Gastroesophageal sphincter (tissue), 4 donors: ENCODE data around the gene ZER1. TPM values are rescaled to one million over a fixed set of nuclear protein-coding genes. Genes with fewer than 3 reads are reported as not detected.

Experiments
- ATAC-seq: fragments of 150-250 bp; one replicate; pipeline ENCODE4 v1.9.1; 2016; ENCODE audit warnings: mild to moderate bottlenecking, moderate library complexity
- H3K27ac ChIP-seq, 4 donors: fragments of 200-600 bp; sonication (generic) in 3 of 4; 1 replicate in 3 of 4; 2 replicates in 1 of 4; pipeline ENCODE4 v1.5.1; 2016 to 2019
- H3K27me3 ChIP-seq: fragments of 200-600 bp; sonication (generic); one replicate; pipeline ENCODE4 v1.5.1; 2019
- H3K36me3 ChIP-seq, 2 donors: fragments of 200-600 bp; sonication (generic); one replicate each; pipeline ENCODE4 v1.5.1; 2019; ENCODE audit warnings: control low read depth in 1 of 2
- H3K4me1 ChIP-seq, 3 donors: fragments of 200-600 bp; sonication (generic); 1 replicate in 2 of 3; 2 replicates in 1 of 3; pipeline ENCODE4 v1.5.1; 2016 to 2019; ENCODE audit warnings: control low read depth in 2 of 3
- H3K4me3 ChIP-seq, 2 donors: fragments of 200-600 bp; sonication (generic); one replicate each; pipeline ENCODE4 v1.5.1; 2019; ENCODE audit warnings: mild to moderate bottlenecking in 1 of 2, moderate library complexity in 1 of 2
- H3K9me3 ChIP-seq, 3 donors: fragments of 200-600 bp; sonication (generic); one replicate each; pipeline ENCODE4 v1.5.1; 2017 to 2019; ENCODE audit warnings: control low read depth in 2 of 3
- CTCF ChIP-seq, 4 experiments: fragments of 200-600 bp in 2 of 4; fragments of 450-650 bp in 2 of 4; sonication (generic) in 1 of 4; IDR thresholded peaks; one replicate each; pipeline ENCODE4 v1.5.1; 2017 to 2019; ENCODE audit warnings: antibody characterized with exemption in 4 of 4, mild to moderate bottlenecking in 2 of 4, moderate library complexity in 2 of 4
- EP300 ChIP-seq: sonication (generic); formaldehyde crosslinking; IDR thresholded peaks from one replicate; pipeline ENCODE4 v1.6.1; 2017; ENCODE audit warnings: antibody characterized with exemption, mild to moderate bottlenecking
- POLR2A ChIP-seq, 2 donors: fragments of 450-650 bp; IDR thresholded peaks; one replicate each; pipeline ENCODE4 v1.6.1; 2017; ENCODE audit warnings: antibody characterized with exemption in 2 of 2, mild to moderate bottlenecking in 2 of 2, moderate library complexity in 1 of 2
- POLR2AphosphoS5 ChIP-seq: sonication (generic); formaldehyde crosslinking; IDR thresholded peaks from one replicate; pipeline ENCODE4 v1.6.1; 2017; ENCODE audit warnings: antibody characterized with exemption
- WGBS, 2 donors: methylation state at CpG; one replicate each; pipeline ENCODE4 v1.1.5; 2018; ENCODE audit warnings: low coverage in 1 of 2; 5-methylcytosine and 5-hydroxymethylcytosine counted together
- total RNA-seq, 4 donors: library from RNA; depleted of rRNA; stranded (reverse); fragments of >200 nt; gene quantifications; one replicate each; pipeline ENCODE4 v1.1.0, GENCODE V29; 2016

Gene ZER1
- total RNA-seq, 4 donors from 2014 or later, result 55.1 to 104 (median 60.2) TPM

DNA sequence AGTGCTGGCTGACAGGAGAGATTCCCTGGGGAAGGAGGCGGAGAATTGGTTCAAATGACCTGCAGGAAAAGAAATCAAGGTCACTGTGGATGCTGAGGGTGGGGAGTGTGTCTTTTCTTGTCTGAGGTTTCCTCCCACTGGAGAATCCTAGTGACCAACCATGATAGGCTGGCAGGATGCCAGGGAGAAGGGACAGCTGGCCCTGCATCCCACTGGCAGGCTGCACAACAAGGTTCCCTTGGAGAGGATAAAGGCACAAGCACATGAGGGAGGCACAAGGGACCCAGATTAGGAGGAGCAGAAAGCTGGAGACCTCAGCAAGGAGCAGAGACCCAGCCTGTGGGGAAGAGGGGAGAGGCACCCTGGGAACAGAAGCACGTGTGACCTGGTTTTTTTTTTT lies 36.4 kb downstream of the ZER1 start:
- WGBS, 2 donors, result 75% methylated on average over 2 of the region's 2 CpGs; no CpG with 5 or more reads in 1 of the 2 donors
- H3K4me1 ChIP-seq, result peaks cover 0 to 5% (median 0%) of the 10 kb centered on the region in 3 donors
- TF ChIP-seq POLR2A (IDR thresholded peaks at IDR 0.05) (no peak), CTCF (IDR thresholded peaks at IDR 0.05) (no peak), EP300 (no peak), POLR2AphosphoS5 (no peak)
- H3K9me3 ChIP-seq, result no peaks in the 10 kb centered on the region
- no peak for ATAC-seq
- H3K36me3 ChIP-seq, result peaks cover 0 to 92% of the 10 kb centered on the region in 2 donors
- no peak overlapping the region for H3K4me3 ChIP-seq
- no peaks in the 10 kb centered on the region for H3K27me3 ChIP-seq
- H3K27ac ChIP-seq, result no peak overlapping the region

DNA sequence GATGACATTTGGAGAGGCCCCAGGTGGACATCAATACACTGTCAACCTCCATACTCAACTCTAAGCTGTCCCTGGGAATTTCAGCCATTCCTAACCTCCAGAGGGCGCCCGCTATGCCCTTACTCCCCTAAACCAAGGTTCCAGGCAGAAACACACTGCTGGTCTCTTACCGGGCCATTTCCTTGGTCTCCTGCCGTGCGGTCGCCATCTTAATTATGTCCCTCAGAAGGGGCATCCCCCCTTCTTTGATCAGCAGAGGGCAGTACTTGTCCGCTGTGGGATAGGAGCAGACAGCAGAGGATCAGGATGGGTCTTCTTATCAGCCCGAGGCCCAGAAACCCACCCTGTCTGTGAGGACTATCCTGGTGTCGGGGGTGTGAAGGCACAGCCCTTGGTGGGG lies 38.5 kb downstream of the ZER1 start:
- Histone ChIP-seq H3K36me3 (peaks cover 0 to 81% of the 10 kb centered on the region in 2 donors), H3K9me3 (no peaks in the 10 kb centered on the region), H3K4me1 (peaks cover 0 to 5% (median 0%) of the 10 kb centered on the region in 3 donors), H3K4me3 (no peak overlapping the region), H3K27me3 (no peaks in the 10 kb centered on the region), H3K27ac (peak overlapping the region in 3 of 4 donors; percentile 51 to 65 (median 58))
- 40% methylated on average over 3 of the region's 9 CpGs; no CpG with 5 or more reads in 1 of the 2 donors for WGBS, 2 donors
- TF ChIP-seq CTCF (IDR thresholded peaks at IDR 0.05), result peak in 3 of 4 experiments; percentile 37 to 66 (median 47)
- no peak for TF ChIP-seq POLR2AphosphoS5
- TF ChIP-seq POLR2A (IDR thresholded peaks at IDR 0.05), result no peak
- peak; percentile 72 for ATAC-seq

DNA sequence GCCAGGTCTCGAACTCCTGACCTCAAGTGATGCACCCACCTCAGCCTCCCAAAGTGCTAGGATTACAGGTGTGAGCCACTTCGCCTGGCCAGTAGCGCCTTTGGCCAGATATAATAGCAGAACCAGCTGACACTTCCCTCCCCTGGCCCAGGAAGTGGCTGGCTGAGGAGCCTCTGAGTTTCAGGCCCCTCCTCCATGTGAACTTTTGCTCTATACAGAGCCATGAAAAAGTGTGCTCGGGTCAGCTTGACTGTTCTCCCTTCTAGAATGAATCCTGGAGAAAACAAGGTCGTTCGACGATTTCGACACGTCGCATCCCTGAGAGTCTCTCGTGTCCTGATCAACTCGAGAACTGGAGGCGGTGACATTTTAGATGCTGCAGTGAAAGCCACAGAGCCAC lies 39.2 kb downstream of the ZER1 start:
- WGBS, 2 donors, result 80 to 85% methylated on average over 10 to 11 of the region's 13 CpGs
- Histone ChIP-seq H3K4me3 (no peak overlapping the region), H3K36me3 (peaks cover 0 to 74% of the 10 kb centered on the region in 2 donors), H3K9me3 (no peaks in the 10 kb centered on the region), H3K27ac (no peak overlapping the region), H3K4me1 (peaks cover 0 to 5% (median 0%) of the 10 kb centered on the region in 3 donors), H3K27me3 (no peaks in the 10 kb centered on the region)
- TF ChIP-seq POLR2AphosphoS5 (no peak), CTCF (IDR thresholded peaks at IDR 0.05) (no peak), EP300 (no peak), POLR2A (IDR thresholded peaks at IDR 0.05) (no peak)
- ATAC-seq, result no peak

DNA sequence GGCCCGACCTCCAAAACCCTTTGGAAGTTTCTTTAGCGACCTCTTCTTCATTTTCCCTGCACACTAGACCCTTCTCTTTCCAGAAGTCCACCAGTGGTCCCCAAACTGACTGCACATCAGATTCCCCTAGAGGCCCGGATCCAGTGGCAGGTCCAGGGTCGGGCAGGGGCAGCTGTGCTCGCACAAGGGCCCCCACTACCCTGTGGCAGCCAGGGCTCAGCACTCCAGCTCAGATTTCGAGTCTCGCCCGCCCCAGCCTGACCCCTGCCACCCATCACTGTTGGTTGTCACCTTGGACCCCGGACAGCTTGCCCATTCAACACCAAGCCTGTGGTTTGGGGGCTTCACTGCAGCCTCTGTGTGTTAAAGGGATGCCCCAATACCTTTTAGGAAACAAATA lies 40.0 kb downstream of the ZER1 start:
- WGBS, 2 donors, result 52 to 83% methylated on average over 5 to 6 of the region's 9 CpGs
- ATAC-seq, result no peak

More for the DNA sequence above, 40.0 kb downstream of the ZER1 start:
- Histone ChIP-seq H3K27me3 (no peaks in the 10 kb centered on the region), H3K4me1 (peaks cover 0 to 5% (median 0%) of the 10 kb centered on the region in 3 donors), H3K27ac (no peak overlapping the region), H3K9me3 (no peaks in the 10 kb centered on the region), H3K36me3 (peaks cover 0 to 65% of the 10 kb centered on the region in 2 donors), H3K4me3 (no peak overlapping the region)
- TF ChIP-seq POLR2AphosphoS5, result no peak
- TF ChIP-seq CTCF (IDR thresholded peaks at IDR 0.05), result no peak
- no peak for TF ChIP-seq POLR2A (IDR thresholded peaks at IDR 0.05)
- no peak for TF ChIP-seq EP300
